ENCODE measurements around the gene CDH6.
"Not testable (repeated sequence)": the region's sequence is repeated elsewhere in the genome, so short reads cannot be mapped to it uniquely, and the experiment has no call there.

The CDH6 gene

DNA sequence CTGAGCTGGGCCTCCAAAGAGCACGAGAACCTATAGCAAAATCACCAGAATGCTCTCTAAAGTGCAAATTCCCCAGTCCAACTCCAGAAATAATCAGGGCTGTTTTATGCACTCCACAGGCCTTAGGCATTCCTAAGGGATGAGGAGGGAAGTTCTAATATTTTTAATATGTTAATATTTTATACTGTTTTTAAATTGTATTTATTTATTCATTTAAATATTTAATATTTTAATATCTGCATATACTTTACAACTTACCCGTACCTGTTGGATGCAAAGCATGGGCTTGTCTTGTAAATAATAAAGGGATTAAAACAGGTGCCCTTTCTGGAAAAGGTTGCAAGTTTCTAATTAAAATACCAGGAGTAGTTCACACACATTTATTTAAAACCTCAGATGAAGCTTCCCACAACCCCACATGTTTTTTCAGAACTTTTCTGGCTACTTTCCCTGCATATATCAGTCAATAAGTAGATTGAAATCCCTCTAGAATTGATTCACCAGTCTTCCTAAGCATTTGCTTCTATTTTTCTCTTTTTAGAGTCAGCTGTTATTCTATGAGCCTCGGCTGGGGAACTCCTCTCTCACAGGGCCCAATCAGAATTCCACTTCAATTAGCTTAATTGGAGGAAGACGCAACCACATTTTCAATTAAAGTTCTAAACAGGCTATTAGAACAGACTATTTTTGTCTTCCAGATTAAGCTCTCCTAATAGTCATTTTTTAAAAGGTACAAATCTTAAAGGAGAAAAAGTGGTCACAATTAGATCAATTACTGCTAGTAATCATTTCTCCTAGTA lies 140.8 kb downstream of the CDH6 start:
- intact Hi-C loops (cut with micrococcal nuclease): no loop called here
- peaks cover 1% of the 10 kb centered on the region for H3K27me3 Mint-ChIP-seq
- H3K36me3 Mint-ChIP-seq (ENCODE audit: low read depth): no peaks in the 10 kb centered on the region

DNA sequence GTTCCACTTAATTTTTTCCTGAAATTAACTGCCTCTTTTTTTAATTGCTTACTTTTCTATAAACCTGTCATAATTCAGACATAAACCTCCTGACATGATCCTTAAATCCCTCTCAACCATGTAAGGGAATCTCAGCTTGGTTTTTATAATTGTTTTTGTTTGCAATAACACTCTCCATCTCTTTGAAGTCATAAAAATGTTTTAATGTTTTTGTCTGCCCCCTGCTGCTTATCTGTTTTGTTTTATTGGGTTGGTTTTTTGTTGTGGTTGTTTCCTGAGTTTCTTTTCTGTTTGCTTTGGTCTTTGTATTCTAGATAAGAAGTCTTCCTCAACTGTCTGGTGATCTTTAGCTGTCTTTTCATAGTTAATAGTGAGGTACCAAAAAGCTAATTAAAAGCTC lies 142.0 kb downstream of the CDH6 start:
- intact Hi-C loops (cut with micrococcal nuclease): no loop called here
- peaks cover 1% of the 10 kb centered on the region for H3K27me3 Mint-ChIP-seq
- no peaks in the 10 kb centered on the region for H3K4me1 Mint-ChIP-seq (ENCODE audit: low read depth)
- no peak overlapping the region for H3K4me3 Mint-ChIP-seq
- no peaks in the 10 kb centered on the region for H3K36me3 Mint-ChIP-seq (ENCODE audit: low read depth)
- no peaks in the 10 kb centered on the region for H3K9me3 Mint-ChIP-seq
- no peak overlapping the region for H3K27ac Mint-ChIP-seq

More for the DNA sequence above, 140.8 kb downstream of the CDH6 start:
- H3K9me3 Mint-ChIP-seq: no peaks in the 10 kb centered on the region
- no peak overlapping the region for H3K4me3 Mint-ChIP-seq
- no peak overlapping the region for H3K27ac Mint-ChIP-seq
- H3K4me1 Mint-ChIP-seq (ENCODE audit: low read depth): no peaks in the 10 kb centered on the region

- H3K4me1 Mint-ChIP-seq (ENCODE audit: low read depth): no peaks in the 10 kb centered on the region
- no peaks in the 10 kb centered on the region for H3K36me3 Mint-ChIP-seq (ENCODE audit: low read depth)
- intact Hi-C loops (cut with micrococcal nuclease): no loop called here
- no peaks in the 10 kb centered on the region for H3K9me3 Mint-ChIP-seq
- no peaks in the 10 kb centered on the region for H3K27me3 Mint-ChIP-seq
- H3K4me3 Mint-ChIP-seq: no peak overlapping the region
- no peak overlapping the region for H3K27ac Mint-ChIP-seq
These were observed 150.5 kb downstream of the CDH6 start for GRCh38 chr5:31343946-31344345.

- Mint-ChIP-seq H3K4me1 (ENCODE audit: low read depth) (no peaks in the 10 kb centered on the region), H3K9me3 (peaks cover 15% of the 10 kb centered on the region), H3K27me3 (no peaks in the 10 kb centered on the region), H3K4me3 (no peak overlapping the region), H3K27ac (no peak overlapping the region), H3K36me3 (ENCODE audit: low read depth) (no peaks in the 10 kb centered on the region)
- intact Hi-C loops (cut with micrococcal nuclease): no loop called here
These were observed 153.5 kb downstream of the CDH6 start for GRCh38 chr5:31346896-31347551.

DNA sequence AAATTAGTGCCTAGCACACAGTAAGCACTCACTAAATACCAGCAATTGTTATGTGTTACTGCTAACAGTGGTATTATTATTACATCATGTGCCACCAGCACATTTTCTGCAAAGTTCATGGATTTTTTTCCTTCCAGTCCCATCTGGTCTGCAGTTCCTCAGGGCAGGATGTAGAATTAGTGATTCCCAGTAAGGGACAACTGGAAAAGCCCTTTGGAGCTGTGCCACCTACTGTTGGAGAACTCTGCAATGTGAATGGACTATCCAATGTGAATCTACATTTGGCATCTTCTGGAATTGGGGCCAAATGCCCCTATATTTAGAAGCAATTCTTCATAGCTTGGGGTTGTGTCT lies 154.0 kb downstream of the CDH6 start:
- Mint-ChIP-seq H3K9me3 (peaks cover 20% of the 10 kb centered on the region), H3K36me3 (ENCODE audit: low read depth) (no peaks in the 10 kb centered on the region), H3K4me1 (ENCODE audit: low read depth) (no peaks in the 10 kb centered on the region), H3K4me3 (no peak overlapping the region), H3K27me3 (peaks cover under 1% of the 10 kb centered on the region), H3K27ac (no peak overlapping the region)
- intact Hi-C loops (cut with micrococcal nuclease): no loop called here

DNA sequence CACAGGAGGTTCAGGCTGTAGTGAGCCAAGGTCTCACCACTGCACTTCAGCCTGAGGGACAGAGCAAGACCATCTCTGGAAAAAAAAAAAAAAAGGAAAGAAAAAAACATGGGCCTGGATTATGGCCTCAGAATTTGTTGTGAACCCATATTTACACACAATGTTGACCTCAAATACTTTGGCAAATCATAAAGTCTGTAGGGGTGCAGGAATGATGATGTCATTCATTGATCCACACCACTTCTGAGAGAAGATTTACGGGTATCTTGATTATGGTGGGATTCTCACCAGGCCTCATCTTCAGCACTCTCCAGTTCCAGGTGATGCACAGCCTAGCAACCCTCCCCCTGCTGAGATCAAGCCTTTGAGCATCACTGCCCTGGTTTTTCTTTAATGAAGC lies 156.9 kb downstream of the CDH6 start:
- H3K27ac Mint-ChIP-seq: no peak overlapping the region
- H3K4me3 Mint-ChIP-seq: no peak overlapping the region
- intact Hi-C loops (cut with micrococcal nuclease): no loop called here
- peaks cover 1% of the 10 kb centered on the region for H3K27me3 Mint-ChIP-seq
- H3K36me3 Mint-ChIP-seq (ENCODE audit: low read depth): no peaks in the 10 kb centered on the region
- no peaks in the 10 kb centered on the region for H3K4me1 Mint-ChIP-seq (ENCODE audit: low read depth)
- H3K9me3 Mint-ChIP-seq: peaks cover 41% of the 10 kb centered on the region

- Mint-ChIP-seq H3K36me3 (ENCODE audit: low read depth) (no peaks in the 10 kb centered on the region), H3K27ac (no peak overlapping the region), H3K9me3 (peaks cover 53% of the 10 kb centered on the region), H3K4me3 (no peak overlapping the region), H3K27me3 (peaks cover 1% of the 10 kb centered on the region), H3K4me1 (ENCODE audit: low read depth) (no peaks in the 10 kb centered on the region)
- intact Hi-C loops (cut with micrococcal nuclease): no loop called here
These were observed 161.9 kb downstream of the CDH6 start for GRCh38 chr5:31355337-31355736.

DNA sequence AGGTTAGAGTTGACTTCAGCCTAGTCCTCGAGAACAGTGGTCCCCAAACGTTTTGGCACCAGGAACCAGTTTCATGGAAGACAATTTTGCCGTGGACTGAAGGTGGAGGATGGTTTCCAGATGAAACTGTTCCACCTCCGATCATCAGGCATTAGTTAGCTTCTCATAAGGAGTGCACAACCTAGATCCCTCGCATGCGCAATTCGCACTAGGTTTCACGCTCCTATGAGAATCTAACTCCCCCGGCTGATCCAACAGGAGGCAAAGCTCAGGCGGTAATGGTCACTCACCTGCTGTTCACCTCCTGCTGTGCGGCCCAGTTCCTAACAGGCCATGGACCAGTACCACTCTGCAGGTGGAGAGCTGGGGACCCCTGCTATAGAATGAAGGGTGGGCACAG lies 163.6 kb downstream of the CDH6 start:
- no peaks in the 10 kb centered on the region for H3K4me1 Mint-ChIP-seq (ENCODE audit: low read depth)
- peaks cover 38% of the 10 kb centered on the region for H3K9me3 Mint-ChIP-seq
- H3K27ac Mint-ChIP-seq: no peak overlapping the region
- H3K27me3 Mint-ChIP-seq: peaks cover 1% of the 10 kb centered on the region
- H3K36me3 Mint-ChIP-seq (ENCODE audit: low read depth): no peaks in the 10 kb centered on the region
- no peak overlapping the region for H3K4me3 Mint-ChIP-seq
- intact Hi-C loops (cut with micrococcal nuclease): no loop called here

DNA sequence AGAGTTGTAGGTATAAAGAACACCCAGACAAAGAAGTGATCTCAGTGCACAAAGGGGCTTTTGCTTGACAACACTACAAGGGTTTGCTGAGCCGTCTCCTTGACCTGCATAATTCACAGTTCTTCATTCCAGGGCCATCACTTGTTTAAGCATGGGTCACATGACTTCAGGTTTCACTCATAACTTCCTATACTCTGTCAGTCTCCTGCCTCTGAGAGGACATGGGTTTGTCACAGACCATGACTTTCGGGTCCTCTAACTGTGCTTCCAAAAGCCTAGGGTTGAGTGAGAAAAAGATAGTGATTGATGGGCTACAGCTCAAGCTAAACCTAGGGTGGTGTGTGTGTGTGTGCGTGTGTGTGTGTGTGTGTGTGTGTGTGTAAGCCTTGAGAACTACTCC lies 166.4 kb downstream of the CDH6 start:
- H3K4me3 Mint-ChIP-seq: no peak overlapping the region
- H3K27me3 Mint-ChIP-seq: no peaks in the 10 kb centered on the region
- intact Hi-C loops (cut with micrococcal nuclease): no loop called here
- no peak overlapping the region for H3K27ac Mint-ChIP-seq
- H3K36me3 Mint-ChIP-seq (ENCODE audit: low read depth): no peaks in the 10 kb centered on the region
- no peaks in the 10 kb centered on the region for H3K4me1 Mint-ChIP-seq (ENCODE audit: low read depth)
- H3K9me3 Mint-ChIP-seq: peaks cover 27% of the 10 kb centered on the region

DNA sequence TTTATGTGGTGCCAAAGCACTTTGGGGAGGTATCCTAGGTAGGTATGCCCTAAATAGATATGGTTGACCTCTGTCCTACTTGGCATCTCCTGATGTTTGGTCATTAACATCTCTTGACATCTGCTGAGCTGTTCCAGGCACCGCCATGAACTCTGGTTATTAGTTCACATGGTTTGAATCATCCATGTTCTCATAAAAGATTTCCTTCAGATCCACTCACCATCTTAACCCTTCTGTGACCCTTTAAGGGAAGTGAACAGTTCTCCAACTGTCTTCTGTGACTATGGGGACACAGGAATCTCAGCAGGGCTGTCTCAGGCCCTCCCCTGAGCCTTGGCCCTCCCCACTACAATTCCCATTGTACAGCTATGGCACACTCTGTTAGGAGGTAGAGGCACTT lies 167.7 kb downstream of the CDH6 start:
- no peak overlapping the region for H3K27ac Mint-ChIP-seq
- H3K36me3 Mint-ChIP-seq (ENCODE audit: low read depth): no peaks in the 10 kb centered on the region
- intact Hi-C loops (cut with micrococcal nuclease): no loop called here

GRCh38 chr5:31361704-31362528 lies 168.4 kb downstream of the CDH6 start:
- intact Hi-C loops (cut with micrococcal nuclease); H3K27ac Mint-ChIP-seq; H3K36me3 Mint-ChIP-seq (ENCODE audit: low read depth); H3K4me1 Mint-ChIP-seq (ENCODE audit: low read depth); H3K27me3 Mint-ChIP-seq; H3K4me3 Mint-ChIP-seq: not testable (repeated sequence)
- peaks cover 16% of the 10 kb centered on the region for H3K9me3 Mint-ChIP-seq

More for the DNA sequence above, 167.7 kb downstream of the CDH6 start:
- Mint-ChIP-seq H3K4me3 (no peak overlapping the region), H3K9me3 (peaks cover 20% of the 10 kb centered on the region), H3K27me3 (no peaks in the 10 kb centered on the region), H3K4me1 (ENCODE audit: low read depth) (no peaks in the 10 kb centered on the region)

- H3K9me3 Mint-ChIP-seq: peaks cover 16% of the 10 kb centered on the region
- H3K27me3 Mint-ChIP-seq: no peaks in the 10 kb centered on the region
- H3K27ac Mint-ChIP-seq: no peak overlapping the region
- intact Hi-C loops (cut with micrococcal nuclease): no loop called here
- no peak overlapping the region for H3K4me3 Mint-ChIP-seq
- H3K36me3 Mint-ChIP-seq (ENCODE audit: low read depth): no peaks in the 10 kb centered on the region
- H3K4me1 Mint-ChIP-seq (ENCODE audit: low read depth): no peaks in the 10 kb centered on the region
These were observed 169.0 kb downstream of the CDH6 start for GRCh38 chr5:31362529-31362900.

- no peaks in the 10 kb centered on the region for H3K4me1 Mint-ChIP-seq (ENCODE audit: low read depth)
- intact Hi-C loops (cut with micrococcal nuclease): no loop called here
- no peak overlapping the region for H3K4me3 Mint-ChIP-seq
- H3K27ac Mint-ChIP-seq: no peak overlapping the region
- no peaks in the 10 kb centered on the region for H3K36me3 Mint-ChIP-seq (ENCODE audit: low read depth)
- H3K9me3 Mint-ChIP-seq: peaks cover 16% of the 10 kb centered on the region
- no peaks in the 10 kb centered on the region for H3K27me3 Mint-ChIP-seq
These were observed 169.6 kb downstream of the CDH6 start for GRCh38 chr5:31362931-31363568.
